H1 (cell line): ENCODE data around the gene CST8. TPM values are rescaled to one million over a fixed set of nuclear protein-coding genes. Genes with fewer than 3 reads are reported as not detected.

Source experiments
- CTCF ChIA-PET: fragments of 300-600 bp; sonication (Branson Sonifier 250); formaldehyde crosslinking; loops from one replicate; lab custom pipeline; 2021; ENCODE audit not compliant: partially characterized antibody; lab: Charles Lee
- POLR2A ChIA-PET: fragments of 300-600 bp; sonication (Branson Sonifier 250); formaldehyde crosslinking; loops from one replicate; lab custom pipeline; 2021; ENCODE audit warnings: inconsistent platforms; ENCODE audit not compliant: partially characterized antibody; lab: Charles Lee
- DNase-seq, 2 experiments: peaks; one replicate each; pipeline versions ENCODE4 v3.0.0 to v3.0.0-alpha.2; 2010 to 2022; ENCODE audit warnings: low spot score in 2 of 2, low read depth in 1 of 2, mixed read lengths in 1 of 2
- FAIRE-seq: peaks from 2 replicates; lab custom pipeline; 2011; peaks lifted over from hg19 to GRCh38; lab: Jason Lieb, UNC
- H2AFZ ChIP-seq: 2 replicates; pipeline ENCODE4 v1.8.1; 2012; ENCODE audit warnings: low read length, inconsistent platforms
- H2AK5ac ChIP-seq: 2 replicates; pipeline ENCODE4 v1.6.1; 2013; ENCODE audit warnings: low read depth, low read length
- H2BK120ac ChIP-seq: replicated peaks from 2 replicates; pipeline ENCODE3; 2013; ENCODE audit warnings: low read depth, low read length, inconsistent platforms
- H2BK12ac ChIP-seq: 2 replicates; pipeline ENCODE4 v1.6.1; 2013; ENCODE audit warnings: low read depth, low read length
- H2BK15ac ChIP-seq: 2 replicates; pipeline ENCODE4 v1.6.1; 2013; ENCODE audit warnings: low read length
- H2BK20ac ChIP-seq: 2 replicates; pipeline ENCODE4 v1.6.1; 2013; ENCODE audit warnings: low read length
- H2BK5ac ChIP-seq: 2 replicates; pipeline ENCODE4 v1.6.1; 2013; ENCODE audit warnings: low read depth, low read length
- H3K14ac ChIP-seq: 2 replicates; pipeline ENCODE4 v1.6.1; 2013; ENCODE audit warnings: inconsistent platforms; ENCODE audit not compliant: insufficient read length
- H3K18ac ChIP-seq: 2 replicates; pipeline ENCODE4 v1.6.1; 2013; ENCODE audit warnings: low read length; ENCODE audit errors: extremely low read depth
- H3K23ac ChIP-seq: 2 replicates; pipeline ENCODE4 v1.6.1; 2013; ENCODE audit warnings: inconsistent platforms; ENCODE audit not compliant: insufficient read length
- H3K23me2 ChIP-seq: 2 replicates; pipeline ENCODE4 v1.6.1; 2013; ENCODE audit warnings: low read depth, low read length
- H3K27ac ChIP-seq: 2 replicates; pipeline ENCODE4 v1.6.1; 2011; ENCODE audit warnings: low read depth, low read length, inconsistent platforms
- H3K27me3 ChIP-seq, 4 experiments: replicated peaks in 1 of 4; 1 replicate in 1 of 4; 2 replicates in 3 of 4; pipeline versions ENCODE4 v1.6.1 to v1.8.1; 2011 to 2013; ENCODE audit warnings: low read length in 3 of 4, mild to moderate bottlenecking in 3 of 4, inconsistent platforms in 2 of 4, mixed read lengths in 2 of 4, moderate library complexity in 1 of 4; ENCODE audit not compliant: control insufficient read depth in 3 of 4, insufficient read depth in 3 of 4; ENCODE audit errors: extremely low read depth in 1 of 4
- H3K36me3 ChIP-seq, 4 experiments: 2 replicates each; pipeline versions ENCODE4 v1.6.1 to v1.8.1; 2011 to 2013; ENCODE audit warnings: mild to moderate bottlenecking in 4 of 4, low read length in 3 of 4, moderate library complexity in 2 of 4, control low read depth in 1 of 4, inconsistent platforms in 1 of 4; ENCODE audit not compliant: insufficient read depth in 4 of 4, control insufficient read depth in 2 of 4
- H3K4ac ChIP-seq: replicated peaks from 2 replicates; pipeline ENCODE3; 2013; ENCODE audit warnings: low read length, low read depth, mixed read lengths, inconsistent platforms; ENCODE audit not compliant: insufficient read length
- H3K4me1 ChIP-seq, 4 experiments: replicated peaks in 1 of 4; 1 replicate in 1 of 4; 2 replicates in 3 of 4; pipeline versions ENCODE4 v1.6.1 to v1.8.1; 2011 to 2013; ENCODE audit warnings: low read length in 3 of 4, inconsistent platforms in 2 of 4, mixed read lengths in 1 of 4; ENCODE audit not compliant: insufficient read depth in 4 of 4, control insufficient read depth in 3 of 4
- H3K4me2 ChIP-seq, 2 experiments: 2 replicates each; pipeline versions ENCODE4 v1.6.1 to v1.8.1; 2011 to 2013; ENCODE audit warnings: low read depth in 2 of 2, low read length in 2 of 2, control low read depth in 1 of 2, inconsistent platforms in 1 of 2, mild to moderate bottlenecking in 1 of 2; ENCODE audit not compliant: insufficient read depth in 1 of 2
- H3K4me3 ChIP-seq, 4 experiments: fragments of 200-600, 300-600 bp in 1 of 4; sonication (generic), shearing (Covaris generic), sonication (Bioruptor Twin) in 1 of 4; 2 replicates each; pipeline versions ENCODE4 v1.5.1 to v1.8.1; 2011 to 2016; ENCODE audit warnings: low read length in 4 of 4, low read depth in 3 of 4, control low read depth in 2 of 4, inconsistent platforms in 2 of 4, mild to moderate bottlenecking in 2 of 4, mixed read lengths in 1 of 4, moderate library complexity in 1 of 4; ENCODE audit not compliant: insufficient read depth in 2 of 4; ENCODE audit errors: extremely low read depth in 1 of 4
- H3K56ac ChIP-seq: replicated peaks from 2 replicates; pipeline ENCODE3; 2013; ENCODE audit warnings: low read depth, mild to moderate bottlenecking, mixed read lengths, low read length, inconsistent platforms; ENCODE audit not compliant: insufficient read length
- H3K79me1 ChIP-seq: 2 replicates; pipeline ENCODE4 v1.6.1; 2013; ENCODE audit warnings: low read depth, low read length, control low read depth
- H3K79me2 ChIP-seq, 2 experiments: 2 replicates each; pipeline versions ENCODE4 v1.6.1 to v1.8.1; 2012 to 2013; ENCODE audit warnings: low read length in 2 of 2, mild to moderate bottlenecking in 2 of 2, inconsistent platforms in 1 of 2; ENCODE audit not compliant: insufficient read depth in 2 of 2, control insufficient read depth in 1 of 2
- H3K9ac ChIP-seq, 4 experiments: replicated peaks in 1 of 4; 1 replicate in 1 of 4; 2 replicates in 3 of 4; pipeline versions ENCODE4 v1.6.1 to v1.8.1; 2011 to 2013; ENCODE audit warnings: low read depth in 3 of 4, low read length in 3 of 4, control low read depth in 2 of 4, mild to moderate bottlenecking in 2 of 4, moderate library complexity in 2 of 4, inconsistent platforms in 1 of 4; ENCODE audit errors: extremely low read depth in 1 of 4
- H3K9me3 ChIP-seq, 2 experiments: 2 replicates each; pipeline versions ENCODE4 v1.6.1 to v1.8.1; 2012 to 2013; ENCODE audit warnings: mild to moderate bottlenecking in 2 of 2, moderate library complexity in 2 of 2, control low read depth in 1 of 2, inconsistent platforms in 1 of 2, low read depth in 1 of 2, low read length in 1 of 2, mixed read lengths in 1 of 2; ENCODE audit not compliant: insufficient read depth in 2 of 2
- H4K20me1 ChIP-seq, 2 experiments: replicated peaks in 1 of 2; 2 replicates each; pipeline versions ENCODE3 to v1.8.1; 2011 to 2013; ENCODE audit warnings: inconsistent platforms in 2 of 2, low read length in 2 of 2, mild to moderate bottlenecking in 1 of 2; ENCODE audit not compliant: insufficient read depth in 2 of 2, control insufficient read depth in 1 of 2
- H4K5ac ChIP-seq: 2 replicates; pipeline ENCODE4 v1.6.1; 2013; ENCODE audit warnings: low read length, low read depth, mixed read lengths, inconsistent platforms; ENCODE audit not compliant: insufficient read length
- H4K8ac ChIP-seq: 2 replicates; pipeline ENCODE4 v1.8.0; 2013; ENCODE audit warnings: mild to moderate bottlenecking, moderate library complexity, low read length, inconsistent platforms; ENCODE audit not compliant: insufficient read depth; ENCODE audit errors: extremely low read depth
- H4K91ac ChIP-seq: replicated peaks from 2 replicates; pipeline ENCODE3; 2013; ENCODE audit warnings: low read length, mixed read lengths, inconsistent platforms; ENCODE audit not compliant: insufficient read length
- CBX5 ChIP-seq: fragments of 300-800, 300-1000 bp; sonication (generic); IDR thresholded peaks from 2 replicates; pipeline ENCODE4 v1.7.1; 2016; ENCODE audit warnings: antibody characterized with exemption, low read length, low read depth
- CREB1 ChIP-seq: IDR thresholded peaks from 2 replicates; pipeline ENCODE4 v1.6.1; 2012; ENCODE audit warnings: inconsistent platforms
- GABPA ChIP-seq: IDR thresholded peaks from 2 replicates; pipeline ENCODE4 v1.6.1; 2011; ENCODE audit warnings: mild to moderate bottlenecking, low read length, moderate library complexity, borderline replicate concordance; ENCODE audit not compliant: insufficient read depth
- KDM1A ChIP-seq: fragments of 200-600, 300-600 bp; sonication (generic); IDR thresholded peaks from 2 replicates; pipeline ENCODE4 v1.7.1; 2016; ENCODE audit warnings: mild to moderate bottlenecking, low read length, borderline replicate concordance
- KDM5A ChIP-seq: fragments of 200-600 bp; IDR thresholded peaks from 2 replicates; pipeline ENCODE4 v1.7.1; 2012; ENCODE audit warnings: mild to moderate bottlenecking, low read length, inconsistent platforms, mixed read lengths
- NANOG ChIP-seq: IDR thresholded peaks from 2 replicates; pipeline ENCODE4 v1.6.1; 2011; ENCODE audit warnings: low read length, low read depth, mild to moderate bottlenecking, inconsistent platforms; ENCODE audit not compliant: insufficient read depth, poor library complexity, severe bottlenecking
- PHF8 ChIP-seq: fragments of 200-600 bp; sonication (generic); conservative IDR thresholded peaks from 2 replicates; pipeline ENCODE4 v1.7.1; 2012; ENCODE audit warnings: low read depth, mild to moderate bottlenecking, inconsistent platforms, low read length, moderate library complexity
- SIRT6 ChIP-seq: IDR thresholded peaks from one replicate; pipeline ENCODE4 v1.7.1; 2012; ENCODE audit warnings: low read length, inconsistent platforms
- SRF ChIP-seq: IDR thresholded peaks from 2 replicates; pipeline ENCODE4 v1.6.1; 2011; ENCODE audit warnings: mild to moderate bottlenecking, low read depth, low read length, moderate library complexity
- TAF1 ChIP-seq: IDR thresholded peaks from 2 replicates; pipeline ENCODE4 v1.6.1; 2011; ENCODE audit warnings: mild to moderate bottlenecking, low read depth, low read length
- TBP ChIP-seq: IDR thresholded peaks from 2 replicates; pipeline ENCODE4 v1.6.1; 2011; ENCODE audit warnings: low read depth, low read length, improper control_type of control experiment
- YY1 ChIP-seq: IDR thresholded peaks from 2 replicates; pipeline ENCODE4 v1.6.1; 2011; ENCODE audit warnings: low read depth, mild to moderate bottlenecking, low read length
- WGBS, 2 experiments: shearing (Covaris generic) in 1 of 2; methylation state at CpG; one replicate each; pipeline versions ENCODE4 v1.1.6 to v1.1.7; 2013 to 2015; ENCODE audit warnings: low lambda C conversion rate in 2 of 2, mixed read lengths in 2 of 2, inconsistent platforms in 1 of 2, low coverage in 1 of 2, missing lambda C conversion rate in 1 of 2; ENCODE audit not compliant: insufficient replicate concordance in 2 of 2, insufficient coverage in 1 of 2, insufficient read length in 1 of 2; ENCODE audit errors: extremely low coverage in 1 of 2, missing lambda C conversion rate in 1 of 2; 5-methylcytosine and 5-hydroxymethylcytosine counted together
- polyA plus RNA-seq, 7 experiments: library from polyadenylated mRNA; depleted of rRNA in 3 of 7; stranded (reverse) in 5 of 7; unstranded in 2 of 7; fragments of >200 nt in 5 of 7; fragments of 200-250 nt in 2 of 7; gene quantifications; 1 replicate in 5 of 7; 2 replicates in 1 of 7; 4 replicates in 1 of 7; pipeline versions ENCODE4 v1.2.1 to v1.2.3, GENCODE V29; 2011 to 2013; ENCODE audit warnings: missing spikeins in 2 of 7, mixed read lengths in 2 of 7
- total RNA-seq: library from RNA; stranded (reverse); fragmentation: NEBNext Ultra II Directional; extraction: Animal tissue kit (Norgen Biotek cat#: 25700); gene quantifications from 2 replicates; pipeline ENCODE4 v1.2.1, GENCODE V29; 2021

CST8 gene
- total and polyA plus RNA-seq, 2 of the 8 experiments (the other 6 are each of a cell fraction or from before 2014, with no cell fraction given), result not detected

GRCh38 chr20:23509247-23509913 lies 18.5 kb downstream of the CST8 start:
- H3K79me1 ChIP-seq, result no peaks in the 10 kb centered on the region
- H2BK12ac ChIP-seq, result peak overlapping the region; percentile 98; the same call in 1 of the 2 replicates
- peak overlapping the region; percentile 75; the same call in 1 of the 2 replicates for H2AK5ac ChIP-seq
- no peaks in the 10 kb centered on the region for H3K36me3 ChIP-seq
- no peak overlapping the region for H3K9ac ChIP-seq
- H3K4ac ChIP-seq, result no peak overlapping the region
- H3K14ac ChIP-seq, result no peak overlapping the region
- H3K56ac ChIP-seq, result no peak overlapping the region
- H3K18ac ChIP-seq, result peak overlapping the region; percentile 79; the same call in 1 of the 2 replicates
- peak overlapping the region; percentile 91 for H2BK20ac ChIP-seq
- H3K4me3 ChIP-seq, result no peak overlapping the region
- H4K20me1 ChIP-seq, result no peaks in the 10 kb centered on the region
- no peak overlapping the region for H3K23ac ChIP-seq
- no peak overlapping the region for H4K8ac ChIP-seq
- ChIA-PET POLR2A (no interaction called here), CTCF (interaction anchor here (0.7 to 3.0 kb wide), 9 partner anchors 7 to 67 kb away, joined by 3 to 12 read pairs (median 4); no protein-coding TSS in a partner anchor)
- H4K91ac ChIP-seq, result peak overlapping the region; percentile 37
- peak overlapping the region; percentile 98 for H2BK15ac ChIP-seq
- H3K79me2 ChIP-seq, result no peaks in the 10 kb centered on the region
- H3K4me2 ChIP-seq, result no peak overlapping the region
- FAIRE-seq (no peak), DNase-seq (no peak)
- peak overlapping the region; percentile 43; the same call in 1 of the 2 replicates for H2AFZ ChIP-seq
- H3K9me3 ChIP-seq, result peaks cover 3 to 5% of the 10 kb centered on the region in 2 experiments; a peak in 2 of 4 replicates
- 90% methylated on average over 8 of the region's 10 CpGs; no CpG with 5 or more reads in 1 of the 2 experiments for WGBS, 2 experiments
- no peak overlapping the region for H3K27ac ChIP-seq
- H3K23me2 ChIP-seq, result no peaks in the 10 kb centered on the region
- H2BK120ac ChIP-seq, result no peak overlapping the region
- peak overlapping the region; percentile 67; the same call in 1 of the 2 replicates for H2BK5ac ChIP-seq
- no peak overlapping the region for H4K5ac ChIP-seq
- peaks cover 0 to 3% (median 1%) of the 10 kb centered on the region in 4 experiments; a peak in 1 of 7 replicates for H3K27me3 ChIP-seq
- peaks cover 0 to 15% (median 5%) of the 10 kb centered on the region in 4 experiments; a peak in 6 of 7 replicates for H3K4me1 ChIP-seq
- TF ChIP-seq NANOG (no peak), YY1 (no peak), KDM5A (no peak), PHF8 (no peak), TAF1 (no peak), KDM1A (no peak), TBP (no peak), GABPA (no peak), CREB1 (no peak), CBX5 (no peak), SIRT6 (no peak), SRF (no peak)
